Choroid plexus epithelial cell (primary cell): ENCODE measurements around the gene SLC22A14.

Experiments
- DNase-seq: peaks from one replicate; pipeline ENCODE4 v3.0.0-alpha.2; 2010; ENCODE audit warnings: low read depth
- H3K4me3 ChIP-seq: 2 replicates; pipeline ENCODE4 v1.5.1; 2011; ENCODE audit warnings: low read depth, mild to moderate bottlenecking, control low read depth, low read length, moderate library complexity
- CTCF ChIP-seq: conservative IDR thresholded peaks from 2 replicates; pipeline ENCODE4 v1.5.1; 2011; ENCODE audit warnings: low read depth, mild to moderate bottlenecking, control low read depth, inconsistent platforms, low read length, moderate library complexity

SLC22A14 gene

DNA sequence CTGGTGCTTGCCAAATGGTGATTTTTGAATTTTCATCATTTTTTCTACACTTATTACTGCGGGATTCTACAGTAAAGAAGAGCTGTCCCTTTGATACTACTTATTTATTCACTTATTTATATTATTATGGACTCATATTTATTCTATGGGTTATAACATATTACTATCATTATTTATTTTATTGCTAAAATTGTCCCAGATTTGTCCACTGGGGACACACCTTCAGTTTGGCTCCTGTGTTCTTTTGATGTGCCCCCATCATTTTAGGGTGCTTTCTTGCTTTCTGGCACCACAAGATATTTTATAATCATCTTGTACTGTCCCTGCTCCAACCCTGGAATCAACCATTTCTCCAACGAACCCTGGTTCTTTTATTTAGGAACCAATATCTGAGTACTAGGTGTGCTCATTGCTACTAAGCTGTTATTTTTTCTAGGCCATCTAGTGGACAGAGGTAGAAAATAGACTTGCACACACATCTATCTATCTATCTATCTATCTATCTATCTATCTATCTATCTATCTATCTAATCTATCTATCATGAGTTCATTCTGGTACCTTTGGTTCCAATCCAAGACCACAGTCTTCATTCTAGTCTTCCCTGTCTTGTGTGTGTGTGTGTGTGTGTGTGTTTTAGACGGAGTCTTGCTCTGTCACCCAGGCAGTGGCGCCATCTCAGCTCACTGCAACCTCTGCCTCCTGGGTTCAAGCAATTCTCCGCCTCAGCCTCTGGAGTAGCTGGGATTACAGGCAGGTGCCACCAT, 16.0 kb downstream of the SLC22A14 start:
- TF ChIP-seq CTCF = no peak
- no peak overlapping the region for H3K4me3 ChIP-seq
- peak; percentile 57 for DNase-seq

DNA sequence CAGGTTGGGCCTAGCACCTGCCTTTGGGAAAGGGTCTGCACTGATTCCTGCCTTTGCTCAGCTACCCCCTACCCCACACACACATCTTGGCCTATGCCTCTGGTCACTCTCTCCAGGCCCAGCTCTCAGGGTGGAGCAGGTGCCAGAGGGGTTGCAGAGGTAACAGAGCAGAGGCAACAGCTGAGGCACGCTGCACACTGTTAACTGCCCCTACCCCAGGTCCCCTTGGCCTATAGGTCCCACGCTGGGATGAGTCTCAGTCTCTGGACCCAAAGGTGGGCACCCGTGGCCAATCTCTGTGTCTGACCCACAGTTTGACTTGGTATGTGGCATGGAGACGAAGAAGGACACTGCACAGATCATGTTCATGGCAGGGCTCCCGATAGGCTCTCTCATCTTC, 24.8 kb downstream of the SLC22A14 start:
- no peak for DNase-seq
- no peak for TF ChIP-seq CTCF
- no peak overlapping the region for H3K4me3 ChIP-seq

DNA sequence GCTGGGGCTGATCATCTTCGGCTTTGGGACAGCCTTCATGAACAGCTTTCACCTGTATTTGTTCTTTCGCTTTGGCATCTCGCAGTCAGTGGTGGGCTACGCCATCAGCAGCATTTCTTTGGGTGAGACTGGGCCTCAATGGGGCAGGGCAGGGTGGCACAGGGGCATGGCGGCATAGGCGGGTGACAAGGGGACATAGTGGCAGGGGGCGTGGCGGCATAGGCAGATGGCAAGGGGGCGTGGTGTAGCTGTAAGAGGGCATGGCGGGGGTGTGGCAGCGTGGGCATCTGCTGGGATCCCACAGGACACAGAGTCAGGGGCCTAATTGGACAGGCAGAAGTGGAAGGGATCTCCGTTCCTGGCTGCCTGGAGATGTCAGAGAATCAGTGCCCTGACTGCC, 25.5 kb downstream of the SLC22A14 start:
- TF ChIP-seq CTCF = no peak
- DNase-seq = no peak

DNA sequence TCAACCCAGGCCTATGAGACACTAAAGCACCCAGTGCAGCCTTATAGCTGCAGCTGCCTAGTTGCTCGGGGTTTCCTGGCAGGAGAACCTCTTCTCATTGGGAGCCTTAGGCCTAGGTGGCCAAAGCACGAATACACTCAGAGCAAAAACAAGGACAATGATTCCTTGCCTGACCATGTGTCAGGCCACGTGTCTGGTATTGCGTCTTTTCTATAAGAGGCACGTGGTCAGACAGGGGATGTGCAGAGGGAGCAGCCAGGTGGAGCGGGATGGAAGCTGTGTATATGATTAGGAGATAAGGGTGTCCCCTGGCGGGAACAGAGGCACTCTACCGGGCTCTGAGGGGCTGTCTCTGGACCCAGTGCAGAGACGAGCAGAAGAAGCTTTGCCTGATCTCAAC, 26.4 kb downstream of the SLC22A14 start:
- no peak for DNase-seq
- H3K4me3 ChIP-seq = no peak overlapping the region
- no peak for TF ChIP-seq CTCF

More for the DNA sequence above, 25.5 kb downstream of the SLC22A14 start:
- no peak overlapping the region for H3K4me3 ChIP-seq

DNA sequence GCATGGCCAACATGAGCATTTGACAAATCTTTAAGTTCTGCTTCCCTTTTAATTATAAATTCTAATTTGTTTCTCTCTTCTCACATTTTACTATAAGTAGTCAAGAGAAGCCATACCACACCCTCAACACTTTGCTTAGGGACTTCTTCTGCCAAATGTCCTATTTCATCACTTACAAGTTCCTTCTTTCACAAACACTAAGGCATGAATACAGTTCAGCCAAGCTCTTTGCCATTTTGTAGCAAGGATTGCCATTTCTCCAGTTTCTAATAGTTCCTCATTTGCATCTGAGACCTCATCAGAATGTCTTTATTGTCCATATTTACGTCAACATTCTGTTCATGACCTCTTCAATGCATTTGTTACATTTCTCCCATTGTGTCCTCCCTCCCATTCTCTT, 29.4 kb downstream of the SLC22A14 start:
- no peak for TF ChIP-seq CTCF
- H3K4me3 ChIP-seq = no peak overlapping the region
- DNase-seq = no peak

DNA sequence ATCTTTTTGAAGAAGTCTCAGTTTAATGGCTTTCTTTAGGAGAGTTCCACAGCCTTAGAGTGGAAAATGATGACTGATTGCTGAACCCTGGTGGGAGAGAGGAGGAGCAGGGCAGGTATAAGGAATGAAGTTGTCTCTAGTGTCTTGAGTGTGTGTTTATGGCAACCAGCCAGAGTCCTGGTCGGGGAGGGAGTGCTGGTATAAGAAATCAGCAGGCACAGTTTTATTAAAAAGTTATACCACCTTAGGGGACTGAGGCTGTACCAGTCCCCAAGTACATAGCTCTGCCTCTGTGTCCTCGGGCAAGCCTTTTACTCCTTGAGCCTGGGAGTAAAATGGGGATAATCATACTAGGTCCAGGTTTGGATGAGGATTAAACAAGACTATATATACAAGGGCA, 29.8 kb downstream of the SLC22A14 start:
- H3K4me3 ChIP-seq = no peak overlapping the region
- no peak for TF ChIP-seq CTCF
- DNase-seq = no peak

- no peak overlapping the region for H3K4me3 ChIP-seq
- DNase-seq = no peak
- TF ChIP-seq CTCF = no peak
Measured at GRCh38 chr3:38312356-38312755, 30.3 kb downstream of the SLC22A14 start.
